ENCODE results near the gene ESYT1. TPM values are rescaled to one million over a fixed set of nuclear protein-coding genes. Genes with fewer than 3 reads are reported as not detected.

ESYT1 gene
- total and polyA plus RNA-seq, 9 of the 15 experiments (the other 6 are each of a cell fraction or from before 2014, with no cell fraction given), result 132 to 420 (median 164) TPM

DNA sequence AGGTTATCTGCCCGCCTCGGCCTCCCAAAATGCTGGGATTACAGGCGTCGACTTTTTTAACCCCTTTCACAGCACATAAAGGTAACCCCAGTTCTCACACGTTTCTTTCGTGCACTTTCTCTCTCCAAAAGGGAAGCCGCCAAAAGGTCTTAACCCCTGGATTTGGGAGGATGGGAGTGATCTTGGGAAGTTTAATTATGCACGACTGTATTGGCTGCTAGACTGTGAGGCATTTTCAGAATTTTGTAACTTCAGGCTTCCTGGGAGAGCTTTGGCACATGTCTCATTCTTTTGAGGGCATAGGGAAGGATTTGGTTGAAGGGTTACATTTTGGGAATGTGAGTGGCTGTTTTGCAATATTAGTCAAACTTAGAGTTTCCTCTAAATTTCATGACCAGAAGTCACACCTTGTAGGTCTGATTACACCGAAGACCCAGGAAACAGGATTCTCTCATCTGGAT is 62.7 kb downstream of the ESYT1 start (continued):
- TF ChIP-seq ZNF583 (CRISPR knock-in tag; IDR thresholded peaks at IDR 0.05), result 0 out of 2 replicates have a peak, but pooled peaks have one; percentile 40
- no peak for TF ChIP-seq HDGF (IDR thresholded peaks at IDR 0.05)
- TF ChIP-seq NR2C1 (IDR thresholded peaks at IDR 0.05), result 0 out of 2 replicates have a peak, but pooled peaks have one; percentile 9
- TF ChIP-seq NR2C1 (tag; IDR thresholded peaks at IDR 0.05), result no peak
- TF ChIP-seq, protein P1, sequence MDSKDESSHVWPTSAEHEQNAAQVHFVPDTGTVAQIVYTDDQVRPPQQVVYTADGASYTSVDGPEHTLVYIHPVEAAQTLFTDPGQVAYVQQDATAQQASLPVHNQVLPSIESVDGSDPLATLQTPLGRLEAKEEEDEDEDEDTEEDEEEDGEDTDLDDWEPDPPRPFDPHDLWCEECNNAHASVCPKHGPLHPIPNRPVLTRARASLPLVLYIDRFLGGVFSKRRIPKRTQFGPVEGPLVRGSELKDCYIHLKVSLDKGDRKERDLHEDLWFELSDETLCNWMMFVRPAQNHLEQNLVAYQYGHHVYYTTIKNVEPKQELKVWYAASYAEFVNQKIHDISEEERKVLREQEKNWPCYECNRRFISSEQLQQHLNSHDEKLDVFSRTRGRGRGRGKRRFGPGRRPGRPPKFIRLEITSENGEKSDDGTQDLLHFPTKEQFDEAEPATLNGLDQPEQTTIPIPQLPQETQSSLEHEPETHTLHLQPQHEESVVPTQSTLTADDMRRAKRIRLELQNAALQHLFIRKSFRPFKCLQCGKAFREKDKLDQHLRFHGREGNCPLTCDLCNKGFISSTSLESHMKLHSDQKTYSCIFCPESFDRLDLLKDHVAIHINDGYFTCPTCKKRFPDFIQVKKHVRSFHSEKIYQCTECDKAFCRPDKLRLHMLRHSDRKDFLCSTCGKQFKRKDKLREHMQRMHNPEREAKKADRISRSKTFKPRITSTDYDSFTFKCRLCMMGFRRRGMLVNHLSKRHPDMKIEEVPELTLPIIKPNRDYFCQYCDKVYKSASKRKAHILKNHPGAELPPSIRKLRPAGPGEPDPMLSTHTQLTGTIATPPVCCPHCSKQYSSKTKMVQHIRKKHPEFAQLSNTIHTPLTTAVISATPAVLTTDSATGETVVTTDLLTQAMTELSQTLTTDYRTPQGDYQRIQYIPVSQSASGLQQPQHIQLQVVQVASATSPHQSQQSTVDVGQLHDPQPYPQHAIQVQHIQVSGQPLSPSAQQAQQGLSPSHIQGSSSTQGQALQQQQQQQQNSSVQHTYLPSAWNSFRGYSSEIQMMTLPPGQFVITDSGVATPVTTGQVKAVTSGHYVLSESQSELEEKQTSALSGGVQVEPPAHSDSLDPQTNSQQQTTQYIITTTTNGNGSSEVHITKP (IDR thresholded peaks at IDR 0.05; ENCODE audit: partially characterized antibody), result no peak
- no peak for TF ChIP-seq ZNF766 (CRISPR knock-in tag; conservative IDR thresholded peaks at IDR 0.05)
- TF ChIP-seq, protein P2, sequence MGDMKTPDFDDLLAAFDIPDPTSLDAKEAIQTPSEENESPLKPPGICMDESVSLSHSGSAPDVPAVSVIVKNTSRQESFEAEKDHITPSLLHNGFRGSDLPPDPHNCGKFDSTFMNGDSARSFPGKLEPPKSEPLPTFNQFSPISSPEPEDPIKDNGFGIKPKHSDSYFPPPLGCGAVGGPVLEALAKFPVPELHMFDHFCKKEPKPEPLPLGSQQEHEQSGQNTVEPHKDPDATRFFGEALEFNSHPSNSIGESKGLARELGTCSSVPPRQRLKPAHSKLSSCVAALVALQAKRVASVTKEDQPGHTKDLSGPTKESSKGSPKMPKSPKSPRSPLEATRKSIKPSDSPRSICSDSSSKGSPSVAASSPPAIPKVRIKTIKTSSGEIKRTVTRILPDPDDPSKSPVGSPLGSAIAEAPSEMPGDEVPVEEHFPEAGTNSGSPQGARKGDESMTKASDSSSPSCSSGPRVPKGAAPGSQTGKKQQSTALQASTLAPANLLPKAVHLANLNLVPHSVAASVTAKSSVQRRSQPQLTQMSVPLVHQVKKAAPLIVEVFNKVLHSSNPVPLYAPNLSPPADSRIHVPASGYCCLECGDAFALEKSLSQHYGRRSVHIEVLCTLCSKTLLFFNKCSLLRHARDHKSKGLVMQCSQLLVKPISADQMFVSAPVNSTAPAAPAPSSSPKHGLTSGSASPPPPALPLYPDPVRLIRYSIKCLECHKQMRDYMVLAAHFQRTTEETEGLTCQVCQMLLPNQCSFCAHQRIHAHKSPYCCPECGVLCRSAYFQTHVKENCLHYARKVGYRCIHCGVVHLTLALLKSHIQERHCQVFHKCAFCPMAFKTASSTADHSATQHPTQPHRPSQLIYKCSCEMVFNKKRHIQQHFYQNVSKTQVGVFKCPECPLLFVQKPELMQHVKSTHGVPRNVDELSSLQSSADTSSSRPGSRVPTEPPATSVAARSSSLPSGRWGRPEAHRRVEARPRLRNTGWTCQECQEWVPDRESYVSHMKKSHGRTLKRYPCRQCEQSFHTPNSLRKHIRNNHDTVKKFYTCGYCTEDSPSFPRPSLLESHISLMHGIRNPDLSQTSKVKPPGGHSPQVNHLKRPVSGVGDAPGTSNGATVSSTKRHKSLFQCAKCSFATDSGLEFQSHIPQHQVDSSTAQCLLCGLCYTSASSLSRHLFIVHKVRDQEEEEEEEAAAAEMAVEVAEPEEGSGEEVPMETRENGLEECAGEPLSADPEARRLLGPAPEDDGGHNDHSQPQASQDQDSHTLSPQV (IDR thresholded peaks at IDR 0.05), result peak; percentile 19
- TF ChIP-seq, protein P3, sequence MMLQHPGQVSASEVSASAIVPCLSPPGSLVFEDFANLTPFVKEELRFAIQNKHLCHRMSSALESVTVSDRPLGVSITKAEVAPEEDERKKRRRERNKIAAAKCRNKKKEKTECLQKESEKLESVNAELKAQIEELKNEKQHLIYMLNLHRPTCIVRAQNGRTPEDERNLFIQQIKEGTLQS (IDR thresholded peaks at IDR 0.05), result no peak
- TF ChIP-seq, protein P3 (CRISPR knock-in tag; conservative IDR thresholded peaks at IDR 0.05), result 0 out of 2 replicates have a peak, but pooled peaks have one; percentile 41
- no peak for TF ChIP-seq CEBPG (CRISPR knock-in tag; IDR thresholded peaks at IDR 0.05)
- TF ChIP-seq CEBPG (tag; conservative IDR thresholded peaks at IDR 0.05 in 1 of 2, IDR thresholded peaks at IDR 0.05 in 1 of 2), result 0 out of 4 replicates have a peak, but pooled peaks of 1 of the 2 experiments have one; percentile 9
- TF ChIP-seq MYC (IDR thresholded peaks at IDR 0.05; ENCODE audit: low read depth, low read length), result peak; percentile 9; the same call in 1 of the 2 replicates
- TF ChIP-seq MYC (CRISPR knock-in tag; IDR thresholded peaks at IDR 0.05; ENCODE audit: borderline replicate concordance, low read depth), result no peak
- peak; percentile 26 for TF ChIP-seq HDAC3 (IDR thresholded peaks at IDR 0.05; ENCODE audit: borderline replicate concordance, partially characterized antibody)
- no peak for TF ChIP-seq ELF4 (CRISPR knock-in tag; IDR thresholded peaks at IDR 0.05)
- TF ChIP-seq FOXP1 (CRISPR knock-in tag; IDR thresholded peaks at IDR 0.05), result 0 out of 2 replicates have a peak, but pooled peaks have one; percentile 8
- TF ChIP-seq L3MBTL2 (IDR thresholded peaks at IDR 0.05), result peak; percentile 90

Data from K562 (cell line).